ENCODE measurements around the gene ZNHIT3.

DNA sequence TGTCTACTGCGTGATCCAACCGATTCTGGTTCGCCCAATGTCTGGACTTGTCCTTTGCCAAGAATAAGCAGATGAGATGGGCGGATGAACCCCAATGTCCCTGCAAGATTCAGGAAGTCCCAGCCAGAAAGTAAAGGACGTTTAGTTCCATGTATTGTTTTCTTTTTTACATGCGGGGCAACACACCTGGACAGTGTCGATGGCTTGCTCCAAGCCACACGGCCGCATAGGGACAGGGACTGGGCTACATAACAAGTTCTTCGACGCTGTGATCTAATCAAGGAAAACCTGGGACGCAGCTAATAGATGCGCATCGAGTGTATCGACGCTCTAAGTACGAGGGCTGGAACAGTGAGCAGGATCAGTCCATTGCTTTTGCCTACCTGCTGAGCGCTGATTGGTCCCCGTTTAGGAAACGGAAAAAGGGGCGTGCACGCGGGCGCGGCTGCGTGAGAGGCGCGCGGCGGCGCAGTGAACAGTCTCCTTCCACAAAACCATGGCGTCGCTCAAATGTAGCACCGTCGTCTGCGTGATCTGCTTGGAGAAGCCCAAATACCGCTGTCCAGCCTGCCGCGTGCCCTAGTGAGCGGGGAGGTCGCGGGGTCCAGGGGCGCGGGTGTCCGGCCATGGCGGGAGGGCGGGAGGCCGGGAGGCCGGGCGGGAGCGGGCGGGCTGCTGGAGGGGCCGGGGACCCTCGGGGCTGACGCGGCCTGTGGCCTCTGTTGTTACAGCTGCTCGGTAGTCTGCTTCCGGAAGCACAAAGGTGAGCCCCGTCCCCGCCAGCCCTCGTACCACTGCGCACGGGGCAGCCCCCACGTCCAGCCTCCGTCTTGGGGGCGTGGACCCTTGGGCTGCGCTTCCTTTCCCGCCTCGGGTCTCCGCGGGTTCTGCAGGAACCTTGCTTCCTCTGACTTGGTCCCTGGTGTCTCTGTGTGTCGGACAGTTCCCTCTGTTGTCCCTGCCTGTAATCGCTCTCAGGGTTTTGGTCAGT, at the start of gene ZNHIT3:
- TF ChIP-seq POLR2A (IDR thresholded peaks at IDR 0.05): peak; percentile 61
- TF ChIP-seq, protein P1, sequence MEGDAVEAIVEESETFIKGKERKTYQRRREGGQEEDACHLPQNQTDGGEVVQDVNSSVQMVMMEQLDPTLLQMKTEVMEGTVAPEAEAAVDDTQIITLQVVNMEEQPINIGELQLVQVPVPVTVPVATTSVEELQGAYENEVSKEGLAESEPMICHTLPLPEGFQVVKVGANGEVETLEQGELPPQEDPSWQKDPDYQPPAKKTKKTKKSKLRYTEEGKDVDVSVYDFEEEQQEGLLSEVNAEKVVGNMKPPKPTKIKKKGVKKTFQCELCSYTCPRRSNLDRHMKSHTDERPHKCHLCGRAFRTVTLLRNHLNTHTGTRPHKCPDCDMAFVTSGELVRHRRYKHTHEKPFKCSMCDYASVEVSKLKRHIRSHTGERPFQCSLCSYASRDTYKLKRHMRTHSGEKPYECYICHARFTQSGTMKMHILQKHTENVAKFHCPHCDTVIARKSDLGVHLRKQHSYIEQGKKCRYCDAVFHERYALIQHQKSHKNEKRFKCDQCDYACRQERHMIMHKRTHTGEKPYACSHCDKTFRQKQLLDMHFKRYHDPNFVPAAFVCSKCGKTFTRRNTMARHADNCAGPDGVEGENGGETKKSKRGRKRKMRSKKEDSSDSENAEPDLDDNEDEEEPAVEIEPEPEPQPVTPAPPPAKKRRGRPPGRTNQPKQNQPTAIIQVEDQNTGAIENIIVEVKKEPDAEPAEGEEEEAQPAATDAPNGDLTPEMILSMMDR (IDR thresholded peaks at IDR 0.05): no peak

All from right lobe of liver (tissue), 4 donors.